ENCODE results near the gene CEP350. TPM values are rescaled to one million over a fixed set of nuclear protein-coding genes. Genes with fewer than 3 reads are reported as not detected.

The CEP350 gene
- polyA plus RNA-seq, 1 of the 3 experiments (the other 2 are of a cell fraction) = 2.9 TPM

DNA sequence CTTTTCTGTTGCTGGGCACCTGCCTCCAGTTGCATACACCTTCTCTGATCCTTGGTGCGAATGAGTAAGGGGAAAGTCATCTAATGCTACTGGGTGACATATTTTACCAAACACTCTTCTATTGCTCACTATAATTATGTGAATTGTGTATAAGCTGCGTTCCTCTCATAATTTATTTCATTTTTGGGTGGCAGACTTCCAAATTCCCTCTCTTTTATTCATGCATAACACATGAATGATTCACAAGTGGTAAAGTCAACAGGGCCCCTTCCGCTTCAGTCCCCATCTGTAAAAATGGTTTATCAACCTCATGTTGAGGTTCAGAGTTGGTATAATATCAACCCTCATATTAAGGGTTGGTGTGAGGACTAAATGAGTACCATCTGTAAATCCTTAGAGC, 196.9 kb downstream of the CEP350 start (continued):
- TF ChIP-seq RAD21 (IDR thresholded peaks at IDR 0.05; ENCODE audit: low read length) (no peak), MXI1 (IDR thresholded peaks at IDR 0.05; ENCODE audit: low read depth, low read length) (no peak), RXRA (IDR thresholded peaks at IDR 0.05; ENCODE audit: borderline replicate concordance, low read depth) (no peak), FOXJ3 (CRISPR knock-in tag; IDR thresholded peaks at IDR 0.05) (no peak), MEF2A (IDR thresholded peaks at IDR 0.05; ENCODE audit: borderline replicate concordance, low read depth) (peak; percentile 30; the same call in 1 of the 2 replicates), SMC3 (IDR thresholded peaks at IDR 0.05; ENCODE audit: low read depth, low read length) (no peak)

GRCh38 chr1:180152588-180152987, 198.0 kb downstream of the CEP350 start:
- no peaks in the 10 kb centered on the region for H3K36me3 ChIP-seq (replicated peaks in 1 of 2; ENCODE audit: control insufficient read depth in 1 of 2, insufficient read depth in 2 of 2, low read length in 1 of 2)
- POLR2A ChIA-PET = no interaction called here
- H3K79me2 ChIP-seq (ENCODE audit: insufficient read depth) = peaks cover 29% of the 10 kb centered on the region
- H3F3A ChIP-seq (replicated peaks; ENCODE audit: insufficient read depth) = peaks cover 26% of the 10 kb centered on the region
- peaks cover 27 to 28% of the 10 kb centered on the region in 2 experiments for H3K4me1 ChIP-seq (ENCODE audit: control insufficient read depth in 1 of 2, insufficient read depth in 2 of 2, low read depth in 1 of 2, low read length in 1 of 2)
- H3K27me3 ChIP-seq (ENCODE audit: insufficient read depth) = no peaks in the 10 kb centered on the region
- peak overlapping the region; percentile 75 to 87; a peak in 3 of 4 replicates for H3K27ac ChIP-seq (ENCODE audit: low read depth in 2 of 2, low read length in 1 of 2)
- peaks cover 8% of the 10 kb centered on the region; the same call in 1 of the 2 replicates for H4K20me1 ChIP-seq (ENCODE audit: insufficient read depth)
- H3K9me3 ChIP-seq = no peaks in the 10 kb centered on the region
- H3K4me2 ChIP-seq = no peak overlapping the region
- no peak overlapping the region for H3K4me3 ChIP-seq (ENCODE audit: low read depth in 2 of 2, low read length in 1 of 2)
- CTCF ChIA-PET = interaction anchor here (1.0 kb wide), 1 partner anchor 446 kb away, joined by 3 read pairs; no protein-coding TSS in a partner anchor
- H3K9ac ChIP-seq = no peak overlapping the region
- DNase-seq = no peak
- WGBS (ENCODE audit: low lambda C conversion rate) = 99% methylated on average over 6 of the region's 6 CpGs
- no peak overlapping the region; the same call in 1 of the 2 replicates for H2AFZ ChIP-seq (ENCODE audit: low read depth)
- no peaks in the 10 kb centered on the region for H3K9me2 ChIP-seq
- TF ChIP-seq JUND (IDR thresholded peaks at IDR 0.05) (no peak), FOSL2 (IDR thresholded peaks at IDR 0.05; ENCODE audit: borderline replicate concordance, low read depth) (no peak), ZBTB33 (IDR thresholded peaks at IDR 0.05; ENCODE audit: borderline replicate concordance, low read depth) (no peak), ELF1 (IDR thresholded peaks at IDR 0.05) (no peak), FOXM1 (IDR thresholded peaks at IDR 0.05; ENCODE audit: low read depth) (no peak), MAX (IDR thresholded peaks at IDR 0.05; ENCODE audit: low read depth) (no peak), MEF2A (IDR thresholded peaks at IDR 0.05; ENCODE audit: borderline replicate concordance, low read depth) (no peak), MXI1 (IDR thresholded peaks at IDR 0.05; ENCODE audit: low read depth, low read length) (no peak), EZH2phosphoT487 (IDR thresholded peaks at IDR 0.05; ENCODE audit: borderline replicate concordance, low read depth) (no peak), NFIC (IDR thresholded peaks at IDR 0.05; ENCODE audit: borderline replicate concordance) (no peak), POLR2AphosphoS5 (IDR thresholded peaks at IDR 0.05; ENCODE audit: low read depth, low read length) (no peak), NRF1 (IDR thresholded peaks at IDR 0.05; ENCODE audit: low read depth, low read length) (no peak), SMC3 (IDR thresholded peaks at IDR 0.05; ENCODE audit: low read depth, low read length) (no peak), TCF12 (IDR thresholded peaks at IDR 0.05) (no peak), GABPA (IDR thresholded peaks at IDR 0.05; ENCODE audit: low read depth) (no peak), CTCF (IDR thresholded peaks at IDR 0.05) (no peak)
- TF ChIP-seq, protein P1, sequence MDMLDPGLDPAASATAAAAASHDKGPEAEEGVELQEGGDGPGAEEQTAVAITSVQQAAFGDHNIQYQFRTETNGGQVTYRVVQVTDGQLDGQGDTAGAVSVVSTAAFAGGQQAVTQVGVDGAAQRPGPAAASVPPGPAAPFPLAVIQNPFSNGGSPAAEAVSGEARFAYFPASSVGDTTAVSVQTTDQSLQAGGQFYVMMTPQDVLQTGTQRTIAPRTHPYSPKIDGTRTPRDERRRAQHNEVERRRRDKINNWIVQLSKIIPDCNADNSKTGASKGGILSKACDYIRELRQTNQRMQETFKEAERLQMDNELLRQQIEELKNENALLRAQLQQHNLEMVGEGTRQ (IDR thresholded peaks at IDR 0.05; ENCODE audit: borderline replicate concordance, low read depth, low read length) = no peak
- TF ChIP-seq, protein P2, sequence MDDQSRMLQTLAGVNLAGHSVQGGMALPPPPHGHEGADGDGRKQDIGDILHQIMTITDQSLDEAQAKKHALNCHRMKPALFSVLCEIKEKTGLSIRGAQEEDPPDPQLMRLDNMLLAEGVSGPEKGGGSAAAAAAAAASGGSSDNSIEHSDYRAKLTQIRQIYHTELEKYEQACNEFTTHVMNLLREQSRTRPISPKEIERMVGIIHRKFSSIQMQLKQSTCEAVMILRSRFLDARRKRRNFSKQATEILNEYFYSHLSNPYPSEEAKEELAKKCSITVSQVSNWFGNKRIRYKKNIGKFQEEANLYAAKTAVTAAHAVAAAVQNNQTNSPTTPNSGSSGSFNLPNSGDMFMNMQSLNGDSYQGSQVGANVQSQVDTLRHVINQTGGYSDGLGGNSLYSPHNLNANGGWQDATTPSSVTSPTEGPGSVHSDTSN (IDR thresholded peaks at IDR 0.05) = no peak
- TF ChIP-seq, protein P3, sequence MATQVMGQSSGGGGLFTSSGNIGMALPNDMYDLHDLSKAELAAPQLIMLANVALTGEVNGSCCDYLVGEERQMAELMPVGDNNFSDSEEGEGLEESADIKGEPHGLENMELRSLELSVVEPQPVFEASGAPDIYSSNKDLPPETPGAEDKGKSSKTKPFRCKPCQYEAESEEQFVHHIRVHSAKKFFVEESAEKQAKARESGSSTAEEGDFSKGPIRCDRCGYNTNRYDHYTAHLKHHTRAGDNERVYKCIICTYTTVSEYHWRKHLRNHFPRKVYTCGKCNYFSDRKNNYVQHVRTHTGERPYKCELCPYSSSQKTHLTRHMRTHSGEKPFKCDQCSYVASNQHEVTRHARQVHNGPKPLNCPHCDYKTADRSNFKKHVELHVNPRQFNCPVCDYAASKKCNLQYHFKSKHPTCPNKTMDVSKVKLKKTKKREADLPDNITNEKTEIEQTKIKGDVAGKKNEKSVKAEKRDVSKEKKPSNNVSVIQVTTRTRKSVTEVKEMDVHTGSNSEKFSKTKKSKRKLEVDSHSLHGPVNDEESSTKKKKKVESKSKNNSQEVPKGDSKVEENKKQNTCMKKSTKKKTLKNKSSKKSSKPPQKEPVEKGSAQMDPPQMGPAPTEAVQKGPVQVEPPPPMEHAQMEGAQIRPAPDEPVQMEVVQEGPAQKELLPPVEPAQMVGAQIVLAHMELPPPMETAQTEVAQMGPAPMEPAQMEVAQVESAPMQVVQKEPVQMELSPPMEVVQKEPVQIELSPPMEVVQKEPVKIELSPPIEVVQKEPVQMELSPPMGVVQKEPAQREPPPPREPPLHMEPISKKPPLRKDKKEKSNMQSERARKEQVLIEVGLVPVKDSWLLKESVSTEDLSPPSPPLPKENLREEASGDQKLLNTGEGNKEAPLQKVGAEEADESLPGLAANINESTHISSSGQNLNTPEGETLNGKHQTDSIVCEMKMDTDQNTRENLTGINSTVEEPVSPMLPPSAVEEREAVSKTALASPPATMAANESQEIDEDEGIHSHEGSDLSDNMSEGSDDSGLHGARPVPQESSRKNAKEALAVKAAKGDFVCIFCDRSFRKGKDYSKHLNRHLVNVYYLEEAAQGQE (IDR thresholded peaks at IDR 0.05; ENCODE audit: low read depth, low read length) = no peak

All from SK-N-SH (cell line).